K562 (cell line): ENCODE measurements around the gene TNN. TPM values are rescaled to one million over a fixed set of nuclear protein-coding genes. Genes with fewer than 3 reads are reported as not detected.

ENCODE experiments used
- ATAC-seq: fragments of 200-7000 bp; cut with Tn5 transposase; 3 replicates; pipeline ENCODE4 v1.9.1; 2020; ENCODE audit warnings: moderate library complexity
- BruUV-seq: library from RNA; stranded (reverse); fragments of 400-500 nt; replicated peaks from 2 replicates; lab custom pipeline; 2021; lab: Mats Ljungman, UMichigan
- CTCF ChIA-PET: fragments of 300-600 bp; formaldehyde crosslinking; extraction: SDS; loops from one replicate; lab custom pipeline; 2021; ENCODE audit warnings: low intra/inter-chr PET ratio; lab: Yijun Ruan, JAX
- POLR2A ChIA-PET: fragments of 300-600, 350-650 bp; sonication (Branson Sonifier 250); formaldehyde crosslinking; extraction: SDS; loops from one replicate; lab custom pipeline; 2021; ENCODE audit warnings: antibody characterized with exemption, inconsistent platforms; lab: Yijun Ruan, JAX
- DNase-seq, 4 experiments: peaks; one replicate each; pipeline versions ENCODE4 v3.0.0 to v3.0.0-alpha.2; 2011 to 2018; ENCODE audit warnings: low spot score in 3 of 4, mixed read lengths in 3 of 4; ENCODE audit errors: extremely low read depth in 1 of 4
- FAIRE-seq: peaks from 2 replicates; lab custom pipeline; 2011; peaks lifted over from hg19 to GRCh38; lab: Jason Lieb, UNC
- H2AFZ ChIP-seq: 2 replicates; pipeline ENCODE4 v1.6.0; 2011; ENCODE audit warnings: low read depth, low read length, control low read depth, inconsistent platforms
- H3K27ac ChIP-seq: fragments of 200-600 bp; 3 replicates; pipeline ENCODE4 v1.8.0; 2011; ENCODE audit warnings: low read depth, mild to moderate bottlenecking, control low read depth, inconsistent platforms, low read length, moderate library complexity, mixed read lengths; ENCODE audit errors: extremely low read depth
- H3K27me3 ChIP-seq, 2 experiments: fragments of 300-600 bp in 1 of 2; 2 replicates in 1 of 2; 3 replicates in 1 of 2; pipeline versions ENCODE4 v1.6.0 to v1.8.0; 2011; ENCODE audit warnings: inconsistent platforms in 2 of 2, low read length in 2 of 2, mild to moderate bottlenecking in 1 of 2, mixed read lengths in 1 of 2, moderate library complexity in 1 of 2; ENCODE audit not compliant: control insufficient read depth in 2 of 2, insufficient read depth in 2 of 2
- H3K36me3 ChIP-seq: fragments of 300-600 bp; 3 replicates; pipeline ENCODE4 v1.8.0; 2011; ENCODE audit warnings: mild to moderate bottlenecking, low read length, inconsistent platforms; ENCODE audit not compliant: control insufficient read depth, insufficient read depth
- H3K4me1 ChIP-seq, 2 experiments: fragments of 200-600 bp in 1 of 2; replicated peaks in 1 of 2; 2 replicates in 1 of 2; 3 replicates in 1 of 2; pipeline versions ENCODE4 v1.5.1 to v1.8.0; 2011; ENCODE audit warnings: inconsistent platforms in 2 of 2, low read length in 2 of 2, mild to moderate bottlenecking in 1 of 2, mixed read lengths in 1 of 2, moderate library complexity in 1 of 2; ENCODE audit not compliant: control insufficient read depth in 2 of 2, insufficient read depth in 2 of 2
- H3K4me2 ChIP-seq: 2 replicates; pipeline ENCODE4 v1.6.1; 2011; ENCODE audit warnings: low read length, control low read depth, inconsistent platforms, mixed read lengths; ENCODE audit not compliant: insufficient read depth
- H3K4me3 ChIP-seq: fragments of 200-600 bp; sonication (generic), shearing (Covaris generic); 2 replicates; pipeline ENCODE4 v1.5.1; 2016; ENCODE audit warnings: control low read depth, inconsistent platforms
- H3K79me2 ChIP-seq: fragments of 200-600 bp; 3 replicates; pipeline ENCODE4 v1.8.0; 2011; ENCODE audit warnings: low read length, inconsistent platforms; ENCODE audit not compliant: control insufficient read depth, insufficient read depth
- H3K9ac ChIP-seq, 2 experiments: 2 replicates each; pipeline versions ENCODE4 v1.6.0 to v1.6.1; 2011; ENCODE audit warnings: low read depth in 2 of 2, low read length in 2 of 2, control low read depth in 1 of 2, inconsistent platforms in 1 of 2, mild to moderate bottlenecking in 1 of 2, mixed read lengths in 1 of 2; ENCODE audit not compliant: insufficient read depth in 1 of 2
- H3K9me1 ChIP-seq: one replicate; pipeline ENCODE4 v1.6.0; 2011; ENCODE audit warnings: inconsistent platforms, mild to moderate bottlenecking, low read length, moderate library complexity; ENCODE audit not compliant: control insufficient read depth, insufficient read depth
- H3K9me3 ChIP-seq: replicated peaks from 2 replicates; pipeline ENCODE4 v1.5.1; 2011; ENCODE audit warnings: low read depth, low read length, inconsistent platforms; ENCODE audit not compliant: control insufficient read depth, insufficient read depth
- H4K20me1 ChIP-seq: replicated peaks from 2 replicates; pipeline ENCODE4 v1.6.1; 2011; ENCODE audit warnings: low read length, inconsistent platforms, mixed read lengths; ENCODE audit not compliant: control insufficient read depth, insufficient read depth
- CCNT2 ChIP-seq: IDR thresholded peaks from 2 replicates; pipeline ENCODE4 v1.6.1; 2011; ENCODE audit warnings: borderline replicate concordance, low read depth, mild to moderate bottlenecking, moderate library complexity, mixed read lengths, low read length; ENCODE audit not compliant: insufficient read length; ENCODE audit errors: extremely low read depth
- CEBPB ChIP-seq: fragments of 450-650 bp; IDR thresholded peaks from 2 replicates; pipeline ENCODE4 v1.6.1; 2016; ENCODE audit warnings: missing genetic modification characterization, missing compliant biosample characterization
- CSDE1 ChIP-seq, 2 experiments: fragments of 450-650 bp; IDR thresholded peaks; 2 replicates each; pipeline ENCODE4 v1.6.1; 2016; ENCODE audit warnings: mild to moderate bottlenecking in 1 of 2
- FOXJ3 ChIP-seq: sonication (generic); formaldehyde crosslinking; IDR thresholded peaks from 2 replicates; pipeline ENCODE4 v1.4.0; 2020; ENCODE audit warnings: mild to moderate bottlenecking, missing genetic modification reagents
- GTF2A2 ChIP-seq: IDR thresholded peaks from 2 replicates; pipeline ENCODE4 v1.6.1; 2016; ENCODE audit warnings: mild to moderate bottlenecking, missing genetic modification characterization, missing compliant biosample characterization
- JUND ChIP-seq, 2 experiments: IDR thresholded peaks; 2 replicates in 1 of 2; 3 replicates in 1 of 2; pipeline ENCODE4 v1.6.1; 2011; ENCODE audit warnings: borderline replicate concordance in 2 of 2, low read depth in 2 of 2, low read length in 2 of 2, improper control_type of control experiment in 1 of 2, missing biosample characterization in 1 of 2, missing genetic modification characterization in 1 of 2, missing genetic modification reagents in 1 of 2
- L3MBTL2 ChIP-seq: fragments of 450-650 bp; IDR thresholded peaks from 2 replicates; pipeline ENCODE4 v1.6.1; 2016; ENCODE audit warnings: mild to moderate bottlenecking, moderate library complexity
- MYNN ChIP-seq, 2 experiments: sonication (generic); formaldehyde crosslinking in 1 of 2; IDR thresholded peaks; 2 replicates each; pipeline versions ENCODE4 v1.5.0 to v1.6.1; 2016 to 2020; ENCODE audit warnings: antibody characterized with exemption in 1 of 2, missing genetic modification reagents in 1 of 2
- POLR2G ChIP-seq: fragments of 200-400 bp; formaldehyde crosslinking; IDR thresholded peaks from 2 replicates; pipeline ENCODE4 v1.6.1; 2017; ENCODE audit warnings: low read depth, mild to moderate bottlenecking, antibody characterized with exemption, low read length, moderate library complexity
- RBM17 ChIP-seq: fragments of 200-400 bp; formaldehyde crosslinking; IDR thresholded peaks from 2 replicates; pipeline ENCODE4 v1.6.1; 2017; ENCODE audit warnings: low read depth, mild to moderate bottlenecking, low read length, borderline replicate concordance
- XRCC4 ChIP-seq: IDR thresholded peaks from one replicate; pipeline ENCODE4 v1.6.1; 2011; ENCODE audit not compliant: insufficient read depth, insufficient read length; ENCODE audit errors: extremely low read depth
- ZFP36 ChIP-seq: fragments of 150-350 bp; IDR thresholded peaks from 2 replicates; pipeline ENCODE4 v1.6.1; 2018; ENCODE audit warnings: low read length, low read depth; ENCODE audit not compliant: partially characterized antibody
- ZNF124 ChIP-seq: sonication (generic); formaldehyde crosslinking; IDR thresholded peaks from 2 replicates; pipeline ENCODE4 v1.8.1; 2022; ENCODE audit warnings: missing genetic modification reagents
- ZNF165 ChIP-seq: fragments of 250-450 bp; sonication (Bioruptor Pico); IDR thresholded peaks from 2 replicates; pipeline ENCODE4 v1.4.0; 2020; ENCODE audit warnings: borderline replicate concordance
- ZNF551 ChIP-seq: fragments of 250-450 bp; sonication (Bioruptor Pico); IDR thresholded peaks from 2 replicates; pipeline ENCODE4 v1.5.0; 2021; ENCODE audit warnings: mild to moderate bottlenecking, moderate library complexity
- ZNF668 ChIP-seq: fragments of 250-450 bp; sonication (Bioruptor Pico); IDR thresholded peaks from 2 replicates; pipeline ENCODE4 v1.8.0; 2022; ENCODE audit warnings: mild to moderate bottlenecking, inconsistent platforms
- ZNF740 ChIP-seq, 3 experiments: fragments of 200-800 bp in 1 of 3; sonication (Bioruptor generic) in 1 of 3; sonication (generic) in 1 of 3; formaldehyde crosslinking in 1 of 3; IDR thresholded peaks; 2 replicates each; pipeline versions ENCODE4 v1.6.1 to v1.8.0; 2016 to 2022; ENCODE audit warnings: mild to moderate bottlenecking in 2 of 3, missing compliant biosample characterization in 2 of 3, missing genetic modification characterization in 2 of 3, missing genetic modification reagents in 1 of 3
- WGBS: fragments of 100-300 bp; shearing (Covaris generic); methylation state at CpG from one replicate; pipeline ENCODE4 v1.1.6; 2016; ENCODE audit warnings: low coverage, mixed read lengths; ENCODE audit not compliant: insufficient coverage; ENCODE audit errors: missing lambda C conversion rate; 5-methylcytosine and 5-hydroxymethylcytosine counted together
- in situ Hi-C: fragments of 300-500 bp; cut with MboI; formaldehyde crosslinking; loops from 4 replicates; pipeline ENCODE4 v1.15.0; 2018; ENCODE audit warnings: inconsistent platforms, mixed read lengths
- intact Hi-C: fragments of 100-400 bp; cut with micrococcal nuclease; formaldehyde crosslinking; loops from 2 replicates; pipeline ENCODE4 v1.14.2; 2022
- polyA plus RNA-seq, 8 experiments: library from polyadenylated mRNA; depleted of rRNA in 4 of 8; stranded (reverse) in 5 of 8; unstranded in 3 of 8; fragments of >200 nt; fragmentation: Nextera tagmentation in 2 of 8; fragmentation: Illumina TruSeq in 1 of 8; extraction: Ambion mirVana in 2 of 8; extraction: Trizol in 1 of 8; gene quantifications; 2 replicates each; pipeline versions ENCODE4 v1.2.1 to v1.2.3, GENCODE V29; 2011 to 2014; ENCODE audit warnings: inconsistent platforms in 1 of 8, missing spikeins in 1 of 8
- total RNA-seq, 7 experiments: library from RNA; depleted of rRNA in 6 of 7; stranded (reverse); fragments of >200 nt in 6 of 7; fragmentation: Illumina TruSeq in 2 of 7; extraction: Trizol in 2 of 7; gene quantifications; 2 replicates each; pipeline versions ENCODE4 v1.2.1 to v1.2.3, GENCODE V29; 2011 to 2021; ENCODE audit warnings: low replicate concordance in 1 of 7

The TNN gene
- total and polyA plus RNA-seq, 9 of the 15 experiments (the other 6 are each of a cell fraction or from before 2014, with no cell fraction given), result 0.01 to 0.09 (median 0.07) TPM; not detected in 4

- POLR2A ChIA-PET, result interaction anchor here (1.1 kb wide), 2 partner anchors 9 to 1100 kb away, joined by 3 read pairs; no protein-coding TSS in a partner anchor
Measured at GRCh38 chr1:175164751-175165150, 97.1 kb downstream of the TNN start.

More at GRCh38 chr1:175164751-175165150, 97.1 kb downstream of the TNN start:
- TF ChIP-seq ZNF740 (CRISPR knock-in tag; IDR thresholded peaks at IDR 0.05) (no peak), ZNF740 (tag; IDR thresholded peaks at IDR 0.05) (no peak), FOXJ3 (no peak), RBM17 (no peak), ZFP36 (no peak), POLR2G (no peak), ZNF551 (no peak), GTF2A2 (no peak), L3MBTL2 (no peak), JUND (IDR thresholded peaks at IDR 0.05; ENCODE audit: borderline replicate concordance, low read depth, low read length) (no peak), JUND (tag; IDR thresholded peaks at IDR 0.05; ENCODE audit: borderline replicate concordance, low read depth, low read length) (no peak), CCNT2 (no peak), ZNF165 (no peak), CEBPB (tag) (no peak), MYNN (IDR thresholded peaks at IDR 0.05) (no peak), MYNN (CRISPR knock-in tag; IDR thresholded peaks at IDR 0.05) (no peak), XRCC4 (no peak), ZNF124 (no peak), ZNF668 (no peak), CSDE1 (IDR thresholded peaks at IDR 0.05) (no peak)
- WGBS, result 36% methylated on average over 2 of the region's 2 CpGs
- H3K27me3 ChIP-seq, result no peaks in the 10 kb centered on the region
- H3K4me1 ChIP-seq, result no peaks in the 10 kb centered on the region
- no TSS peak for BruUV-seq
- no peak overlapping the region for H3K4me3 ChIP-seq
- no peaks in the 10 kb centered on the region for H3K9me1 ChIP-seq
- intact Hi-C loops (no loop called here), in situ Hi-C loops (no loop called here)
- no peak overlapping the region for H3K9ac ChIP-seq
- no peak overlapping the region for H3K27ac ChIP-seq
- FAIRE-seq, result no peak
- peaks cover 7% of the 10 kb centered on the region; the same call in 1 of the 3 replicates for H3K36me3 ChIP-seq
- no peaks in the 10 kb centered on the region for H3K79me2 ChIP-seq
- H3K9me3 ChIP-seq, result no peaks in the 10 kb centered on the region
- no peak for ATAC-seq
- CTCF ChIA-PET, result interaction anchor here (1.0 kb wide), 1 partner anchor 11 kb away, joined by 3 read pairs; no protein-coding TSS in a partner anchor
- H2AFZ ChIP-seq, result no peak overlapping the region
- no peak overlapping the region for H3K4me2 ChIP-seq
- DNase-seq, result no peak
- H4K20me1 ChIP-seq, result no peaks in the 10 kb centered on the region
